Measurements from ENCODE around the gene SRL. TPM values are rescaled to one million over a fixed set of nuclear protein-coding genes. Genes with fewer than 3 reads are reported as not detected.

SRL gene
- total and polyA plus RNA-seq, 2 of the 8 experiments (the other 6 are each of a cell fraction or from before 2014, with no cell fraction given): 0.05 TPM; not detected in 1

DNA sequence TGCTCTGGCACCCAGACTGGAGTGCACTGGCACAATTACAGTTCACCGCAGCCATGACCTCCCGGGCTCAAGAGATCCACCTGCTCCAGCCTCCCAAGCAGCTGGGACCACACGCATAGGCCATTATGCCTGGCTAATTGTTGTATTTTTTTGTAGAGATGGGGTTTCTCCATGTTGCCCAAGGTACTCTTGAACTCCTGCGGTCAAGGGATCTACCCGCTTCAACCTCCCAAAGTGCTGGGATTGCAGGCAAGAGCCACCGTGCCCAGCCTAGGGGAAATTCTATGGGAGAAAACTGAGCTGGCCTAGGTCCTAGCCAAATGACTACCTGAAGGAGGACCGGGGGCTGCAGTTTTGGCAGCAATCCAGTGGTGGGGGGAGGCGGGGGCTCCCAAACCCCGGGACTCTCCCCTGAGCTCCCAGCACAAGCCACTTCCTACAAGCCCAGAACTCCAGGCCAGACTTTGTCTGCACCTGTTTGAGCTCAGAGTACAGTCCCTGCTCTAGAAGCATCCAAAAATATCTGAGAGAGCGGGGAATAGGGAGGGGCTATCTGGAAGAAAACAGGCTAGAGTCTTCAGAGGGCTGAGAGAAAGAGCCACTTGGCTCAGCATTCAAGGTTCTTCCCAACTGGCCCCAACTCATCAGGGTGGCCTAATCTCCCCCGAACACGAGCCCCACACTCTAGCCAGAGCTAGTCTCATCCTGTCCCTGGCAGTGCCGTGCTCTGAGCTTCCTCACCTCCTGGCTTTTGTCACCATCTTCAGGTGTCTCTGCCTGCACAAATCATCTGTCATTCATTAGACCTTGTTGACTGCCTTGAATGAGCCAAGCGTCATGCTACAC, 9.1 kb downstream of the SRL start (continued):
- TF ChIP-seq, protein P1, sequence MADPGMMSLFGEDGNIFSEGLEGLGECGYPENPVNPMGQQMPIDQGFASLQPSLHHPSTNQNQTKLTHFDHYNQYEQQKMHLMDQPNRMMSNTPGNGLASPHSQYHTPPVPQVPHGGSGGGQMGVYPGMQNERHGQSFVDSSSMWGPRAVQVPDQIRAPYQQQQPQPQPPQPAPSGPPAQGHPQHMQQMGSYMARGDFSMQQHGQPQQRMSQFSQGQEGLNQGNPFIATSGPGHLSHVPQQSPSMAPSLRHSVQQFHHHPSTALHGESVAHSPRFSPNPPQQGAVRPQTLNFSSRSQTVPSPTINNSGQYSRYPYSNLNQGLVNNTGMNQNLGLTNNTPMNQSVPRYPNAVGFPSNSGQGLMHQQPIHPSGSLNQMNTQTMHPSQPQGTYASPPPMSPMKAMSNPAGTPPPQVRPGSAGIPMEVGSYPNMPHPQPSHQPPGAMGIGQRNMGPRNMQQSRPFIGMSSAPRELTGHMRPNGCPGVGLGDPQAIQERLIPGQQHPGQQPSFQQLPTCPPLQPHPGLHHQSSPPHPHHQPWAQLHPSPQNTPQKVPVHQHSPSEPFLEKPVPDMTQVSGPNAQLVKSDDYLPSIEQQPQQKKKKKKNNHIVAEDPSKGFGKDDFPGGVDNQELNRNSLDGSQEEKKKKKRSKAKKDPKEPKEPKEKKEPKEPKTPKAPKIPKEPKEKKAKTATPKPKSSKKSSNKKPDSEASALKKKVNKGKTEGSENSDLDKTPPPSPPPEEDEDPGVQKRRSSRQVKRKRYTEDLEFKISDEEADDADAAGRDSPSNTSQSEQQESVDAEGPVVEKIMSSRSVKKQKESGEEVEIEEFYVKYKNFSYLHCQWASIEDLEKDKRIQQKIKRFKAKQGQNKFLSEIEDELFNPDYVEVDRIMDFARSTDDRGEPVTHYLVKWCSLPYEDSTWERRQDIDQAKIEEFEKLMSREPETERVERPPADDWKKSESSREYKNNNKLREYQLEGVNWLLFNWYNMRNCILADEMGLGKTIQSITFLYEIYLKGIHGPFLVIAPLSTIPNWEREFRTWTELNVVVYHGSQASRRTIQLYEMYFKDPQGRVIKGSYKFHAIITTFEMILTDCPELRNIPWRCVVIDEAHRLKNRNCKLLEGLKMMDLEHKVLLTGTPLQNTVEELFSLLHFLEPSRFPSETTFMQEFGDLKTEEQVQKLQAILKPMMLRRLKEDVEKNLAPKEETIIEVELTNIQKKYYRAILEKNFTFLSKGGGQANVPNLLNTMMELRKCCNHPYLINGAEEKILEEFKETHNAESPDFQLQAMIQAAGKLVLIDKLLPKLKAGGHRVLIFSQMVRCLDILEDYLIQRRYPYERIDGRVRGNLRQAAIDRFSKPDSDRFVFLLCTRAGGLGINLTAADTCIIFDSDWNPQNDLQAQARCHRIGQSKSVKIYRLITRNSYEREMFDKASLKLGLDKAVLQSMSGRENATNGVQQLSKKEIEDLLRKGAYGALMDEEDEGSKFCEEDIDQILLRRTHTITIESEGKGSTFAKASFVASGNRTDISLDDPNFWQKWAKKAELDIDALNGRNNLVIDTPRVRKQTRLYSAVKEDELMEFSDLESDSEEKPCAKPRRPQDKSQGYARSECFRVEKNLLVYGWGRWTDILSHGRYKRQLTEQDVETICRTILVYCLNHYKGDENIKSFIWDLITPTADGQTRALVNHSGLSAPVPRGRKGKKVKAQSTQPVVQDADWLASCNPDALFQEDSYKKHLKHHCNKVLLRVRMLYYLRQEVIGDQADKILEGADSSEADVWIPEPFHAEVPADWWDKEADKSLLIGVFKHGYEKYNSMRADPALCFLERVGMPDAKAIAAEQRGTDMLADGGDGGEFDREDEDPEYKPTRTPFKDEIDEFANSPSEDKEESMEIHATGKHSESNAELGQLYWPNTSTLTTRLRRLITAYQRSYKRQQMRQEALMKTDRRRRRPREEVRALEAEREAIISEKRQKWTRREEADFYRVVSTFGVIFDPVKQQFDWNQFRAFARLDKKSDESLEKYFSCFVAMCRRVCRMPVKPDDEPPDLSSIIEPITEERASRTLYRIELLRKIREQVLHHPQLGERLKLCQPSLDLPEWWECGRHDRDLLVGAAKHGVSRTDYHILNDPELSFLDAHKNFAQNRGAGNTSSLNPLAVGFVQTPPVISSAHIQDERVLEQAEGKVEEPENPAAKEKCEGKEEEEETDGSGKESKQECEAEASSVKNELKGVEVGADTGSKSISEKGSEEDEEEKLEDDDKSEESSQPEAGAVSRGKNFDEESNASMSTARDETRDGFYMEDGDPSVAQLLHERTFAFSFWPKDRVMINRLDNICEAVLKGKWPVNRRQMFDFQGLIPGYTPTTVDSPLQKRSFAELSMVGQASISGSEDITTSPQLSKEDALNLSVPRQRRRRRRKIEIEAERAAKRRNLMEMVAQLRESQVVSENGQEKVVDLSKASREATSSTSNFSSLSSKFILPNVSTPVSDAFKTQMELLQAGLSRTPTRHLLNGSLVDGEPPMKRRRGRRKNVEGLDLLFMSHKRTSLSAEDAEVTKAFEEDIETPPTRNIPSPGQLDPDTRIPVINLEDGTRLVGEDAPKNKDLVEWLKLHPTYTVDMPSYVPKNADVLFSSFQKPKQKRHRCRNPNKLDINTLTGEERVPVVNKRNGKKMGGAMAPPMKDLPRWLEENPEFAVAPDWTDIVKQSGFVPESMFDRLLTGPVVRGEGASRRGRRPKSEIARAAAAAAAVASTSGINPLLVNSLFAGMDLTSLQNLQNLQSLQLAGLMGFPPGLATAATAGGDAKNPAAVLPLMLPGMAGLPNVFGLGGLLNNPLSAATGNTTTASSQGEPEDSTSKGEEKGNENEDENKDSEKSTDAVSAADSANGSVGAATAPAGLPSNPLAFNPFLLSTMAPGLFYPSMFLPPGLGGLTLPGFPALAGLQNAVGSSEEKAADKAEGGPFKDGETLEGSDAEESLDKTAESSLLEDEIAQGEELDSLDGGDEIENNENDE (IDR thresholded peaks at IDR 0.05; ENCODE audit: insufficient replicate concordance, low read length): no peak
- TF ChIP-seq SP4 (IDR thresholded peaks at IDR 0.05; ENCODE audit: low read length): no peak
- TF ChIP-seq TEAD4 (IDR thresholded peaks at IDR 0.05; ENCODE audit: low read depth, low read length): no peak
- TF ChIP-seq SUZ12 (IDR thresholded peaks at IDR 0.05; ENCODE audit: low read length): no peak
- TF ChIP-seq TBP (IDR thresholded peaks at IDR 0.05; ENCODE audit: low read depth, low read length): no peak
- no peak for TF ChIP-seq JUN (IDR thresholded peaks at IDR 0.05; ENCODE audit: low read depth, low read length)
- no peak for TF ChIP-seq EGR1 (IDR thresholded peaks at IDR 0.05; ENCODE audit: borderline replicate concordance, low read depth, low read length)
- no peak for TF ChIP-seq RFX5 (IDR thresholded peaks at IDR 0.05; ENCODE audit: borderline replicate concordance, low read depth, low read length)
- no peak for TF ChIP-seq TAF7 (optimal IDR thresholded peaks at IDR 0.05; ENCODE audit: borderline replicate concordance, low read depth, low read length)
- TF ChIP-seq SAP30 (IDR thresholded peaks at IDR 0.05; ENCODE audit: insufficient read depth, insufficient replicate concordance, low read length): no peak
- no peak for TF ChIP-seq TCF12 (IDR thresholded peaks at IDR 0.05; ENCODE audit: low read depth, low read length)

All from H1 (cell line).